HG03354 (cell line): Measurements from ENCODE around the gene FNDC3B.

Experiments
- ATAC-seq: cut with Tn5 transposase; IDR thresholded peaks from one replicate; pipeline ENCODE4 v1.9.1; 2021; ENCODE audit warnings: mild to moderate bottlenecking; ENCODE audit not compliant: unreplicated experiment, poor library complexity, severe bottlenecking

The FNDC3B gene

DNA sequence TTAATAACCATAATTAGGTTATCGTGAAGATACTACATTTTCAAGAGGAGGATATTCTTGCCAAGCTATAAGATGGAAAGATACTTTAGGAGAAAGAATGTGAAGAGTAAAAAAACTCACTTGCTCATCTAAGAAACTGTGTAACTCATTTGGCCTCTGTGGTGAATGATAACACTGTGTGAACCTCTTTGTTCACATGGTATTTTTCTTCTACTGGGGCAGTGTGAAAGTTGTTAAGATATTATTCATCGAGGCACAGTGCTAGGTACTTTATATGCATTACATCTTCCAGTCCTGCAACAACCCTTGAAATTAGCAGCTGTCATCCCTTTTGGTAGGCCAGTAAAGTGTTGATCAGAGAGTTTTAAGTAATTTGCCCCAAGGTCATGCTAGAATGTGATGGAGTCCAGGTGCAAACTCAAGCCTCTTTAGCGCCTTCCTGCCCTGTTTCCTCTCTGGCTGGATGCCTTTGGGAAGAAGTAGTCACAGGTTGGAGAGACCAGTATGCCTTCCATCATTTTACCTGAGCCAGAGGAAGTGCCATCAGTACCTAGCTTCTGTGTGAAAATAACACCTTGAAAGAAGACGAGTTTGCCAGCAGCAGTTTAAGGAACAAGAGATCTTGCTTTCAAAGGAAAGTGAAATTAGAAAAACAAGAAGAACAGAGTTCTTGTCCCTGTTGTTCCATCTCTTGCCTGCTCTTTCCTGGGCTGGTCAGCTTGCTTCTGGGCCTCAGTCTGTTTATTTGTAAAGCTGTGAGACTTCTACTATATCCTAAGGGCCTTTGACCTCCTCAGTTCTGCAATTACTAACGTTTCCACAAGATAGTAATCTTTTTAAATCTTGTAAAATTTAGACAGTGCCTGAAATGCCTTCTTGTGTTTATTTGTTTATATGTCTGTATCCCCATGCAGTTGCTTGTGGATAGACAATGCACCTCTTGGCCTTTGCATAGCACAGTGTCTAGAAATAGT lies 179.3 kb downstream of the FNDC3B start:
- no peak for ATAC-seq

DNA sequence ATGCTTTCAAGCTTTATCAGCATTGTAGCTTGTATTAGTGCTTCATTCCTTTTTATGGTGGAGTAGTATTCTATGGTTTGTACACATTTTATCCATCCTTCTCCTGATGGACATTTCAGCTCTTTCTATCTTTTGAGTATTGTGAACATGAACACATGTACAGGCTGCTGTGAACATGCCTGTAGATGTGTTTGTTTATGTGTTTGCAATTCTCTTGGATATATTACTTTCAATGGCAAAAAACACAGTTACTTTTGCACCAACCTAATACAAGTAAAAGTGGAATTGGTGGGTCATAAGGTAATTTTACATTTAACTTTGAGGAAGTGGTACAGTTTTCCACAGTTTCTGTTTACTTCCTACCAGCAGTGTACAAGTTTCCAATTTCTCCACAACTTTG lies 180.4 kb downstream of the FNDC3B start:
- ATAC-seq: no peak

DNA sequence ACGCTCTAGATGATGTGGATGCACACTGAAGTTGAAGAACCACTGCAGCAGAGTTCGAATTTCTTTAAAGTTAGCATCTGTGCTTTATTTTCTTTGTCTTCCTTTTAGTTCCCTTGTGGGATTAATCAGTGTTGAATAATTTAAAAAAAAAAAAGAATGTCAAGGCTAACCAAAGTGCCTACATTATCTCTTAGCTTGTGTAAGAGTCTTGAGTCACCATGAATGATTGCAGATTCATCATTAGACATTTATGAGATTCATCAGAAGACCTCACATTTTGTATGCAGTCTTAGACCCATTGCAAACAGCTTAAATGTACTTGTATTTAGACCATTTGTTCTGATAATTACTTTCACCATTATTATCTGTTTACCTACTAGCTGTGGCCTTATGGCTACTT lies 182.2 kb downstream of the FNDC3B start:
- ATAC-seq: no peak

DNA sequence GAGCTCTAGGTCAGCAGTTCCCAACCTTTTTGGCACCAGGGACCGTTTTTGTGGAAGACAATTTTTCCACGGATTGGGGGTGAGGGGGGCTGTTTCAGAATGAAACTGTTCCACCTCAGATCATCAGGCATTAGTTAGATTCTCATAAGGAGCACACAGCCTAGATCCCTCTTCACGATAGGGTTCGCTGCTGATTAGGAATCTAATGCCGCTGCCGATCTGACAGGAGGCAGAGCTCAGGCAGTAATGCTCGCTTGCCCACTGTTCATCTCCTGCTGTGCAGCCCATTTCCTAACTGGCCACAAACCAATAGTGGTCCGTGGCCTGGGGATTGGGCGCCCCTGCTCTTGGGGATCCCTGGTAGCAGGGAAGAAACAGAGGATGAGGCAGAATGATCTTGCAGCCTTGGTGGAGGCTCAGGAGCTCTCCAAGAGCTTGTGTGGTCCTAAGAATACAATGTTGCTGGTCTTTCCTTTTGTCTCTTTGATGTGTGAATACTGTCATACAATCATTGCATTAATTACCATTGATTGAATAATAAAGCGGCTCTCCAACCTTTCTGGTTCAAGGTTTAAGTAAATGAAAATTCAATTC lies 183.2 kb downstream of the FNDC3B start:
- ATAC-seq: no peak

DNA sequence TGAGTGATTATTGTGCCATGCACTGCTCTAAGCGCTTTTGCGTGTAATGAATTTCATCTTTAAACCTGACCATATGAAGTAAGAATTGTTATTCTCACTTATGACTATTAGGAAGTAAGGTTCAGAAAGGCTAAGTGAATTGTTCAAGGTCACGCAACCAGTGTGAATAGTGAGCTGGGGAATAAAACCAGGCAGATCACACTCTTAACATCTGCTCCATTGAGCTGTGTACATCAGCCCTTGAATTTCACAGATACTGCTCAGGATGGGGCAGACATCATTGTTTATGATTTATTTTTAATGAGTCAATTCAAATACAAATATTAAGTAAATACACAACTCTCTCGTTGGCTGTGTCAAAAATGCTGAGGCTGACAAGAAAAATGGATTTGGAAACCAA lies 184.5 kb downstream of the FNDC3B start:
- ATAC-seq: no peak

DNA sequence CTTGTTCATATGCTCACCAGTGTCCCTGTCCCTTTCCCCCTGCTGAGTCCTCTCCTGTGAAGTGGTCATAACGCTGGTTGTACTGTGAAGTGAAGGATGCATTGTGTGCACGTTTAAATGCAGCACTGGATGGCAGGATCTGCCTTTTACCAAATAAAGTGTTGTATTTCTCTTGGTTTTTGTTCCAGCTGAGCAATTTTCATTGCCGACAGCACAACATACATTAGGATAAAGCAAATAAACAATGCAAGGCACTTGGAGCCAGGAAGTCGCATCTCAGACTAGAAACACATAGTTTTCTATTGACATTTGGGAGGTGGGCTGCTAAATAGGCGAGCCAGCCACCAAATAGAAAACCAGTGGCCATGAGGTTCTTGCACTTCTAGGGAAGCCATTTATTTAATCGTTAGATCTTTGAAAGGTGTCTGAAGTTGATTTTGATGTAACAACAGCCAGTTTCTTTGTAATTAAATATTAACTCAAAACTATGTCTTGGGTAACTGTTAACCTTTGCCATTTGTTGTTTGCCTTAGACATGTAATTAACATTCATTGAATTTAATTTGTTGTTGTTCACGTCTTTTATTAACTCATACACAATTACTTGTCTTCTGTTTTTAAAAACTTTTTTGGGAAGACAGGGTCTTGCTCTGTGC lies 185.3 kb downstream of the FNDC3B start:
- ATAC-seq: no peak

DNA sequence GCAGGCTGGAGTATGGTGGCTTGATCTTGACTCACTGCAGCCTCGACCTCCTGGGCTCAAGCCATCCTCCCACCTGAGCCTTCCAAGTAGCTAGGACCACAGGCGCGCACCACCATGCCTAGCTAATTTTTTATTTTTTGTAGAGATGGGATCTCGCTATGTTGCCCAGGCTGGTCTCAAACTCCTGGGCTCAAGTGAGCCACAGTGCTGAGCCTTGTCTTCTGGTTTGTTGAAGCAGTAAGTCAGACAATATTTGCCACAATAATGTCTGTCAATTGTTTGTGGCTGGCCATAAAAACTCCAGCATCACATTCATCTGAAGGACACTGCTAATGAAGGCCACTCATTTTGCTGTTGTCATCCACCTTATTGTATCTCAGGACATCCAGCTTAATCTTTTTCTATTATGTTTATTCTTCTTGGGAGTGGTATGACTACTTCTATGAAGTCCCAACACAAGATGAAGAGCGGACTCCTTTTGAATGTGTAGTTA lies 185.9 kb downstream of the FNDC3B start:
- no peak for ATAC-seq

DNA sequence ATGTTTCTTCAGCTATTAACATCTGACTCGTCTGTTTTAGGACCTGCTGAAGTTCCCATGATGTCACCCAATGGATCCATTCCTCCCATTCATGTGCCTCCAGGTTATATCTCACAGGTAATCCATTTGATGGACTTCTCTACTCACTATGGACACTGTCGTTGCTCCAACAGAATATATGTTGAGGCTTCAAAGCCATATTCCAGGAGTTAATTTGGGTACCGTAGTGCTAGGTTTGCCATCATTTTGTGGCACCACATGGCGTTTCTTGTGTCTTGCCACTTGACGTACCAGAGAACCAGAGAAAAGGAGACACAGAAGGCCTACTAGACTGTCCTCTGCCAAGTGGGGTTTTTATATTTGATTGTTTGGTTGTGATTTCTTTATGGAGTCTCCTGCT lies 187.5 kb downstream of the FNDC3B start:
- no peak for ATAC-seq

DNA sequence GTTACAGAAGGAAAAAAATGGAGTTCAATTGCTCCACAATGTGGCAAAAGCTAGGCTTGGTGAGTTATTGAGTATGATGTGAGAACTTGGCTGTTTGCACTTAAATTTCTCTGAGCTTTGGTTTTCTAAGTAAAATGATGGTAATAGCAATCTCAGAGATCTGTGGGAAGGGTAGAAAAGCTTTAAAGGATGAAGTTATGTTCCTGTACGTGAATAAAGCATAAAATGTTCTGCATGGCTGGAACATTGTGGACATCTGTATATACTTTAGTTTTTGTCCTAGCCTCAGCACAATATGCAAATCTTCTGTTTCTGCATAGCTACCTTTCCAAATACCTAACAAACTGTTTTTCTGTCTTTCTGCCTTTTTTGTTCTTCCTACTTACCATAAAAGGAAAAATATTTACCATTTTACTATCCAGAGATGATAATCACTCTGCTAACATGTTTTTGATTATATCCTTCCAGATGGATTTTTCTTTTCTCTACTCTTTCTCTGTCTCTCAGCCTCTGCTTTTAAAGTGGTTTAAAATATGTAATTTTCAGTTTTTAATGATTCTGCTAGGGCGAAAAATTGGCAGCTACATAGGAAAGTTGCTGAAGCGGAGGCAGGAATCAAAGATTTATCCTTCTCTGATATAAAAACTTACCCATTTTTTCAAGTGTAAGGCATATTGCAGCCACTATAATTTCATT lies 188.1 kb downstream of the FNDC3B start:
- no peak for ATAC-seq

DNA sequence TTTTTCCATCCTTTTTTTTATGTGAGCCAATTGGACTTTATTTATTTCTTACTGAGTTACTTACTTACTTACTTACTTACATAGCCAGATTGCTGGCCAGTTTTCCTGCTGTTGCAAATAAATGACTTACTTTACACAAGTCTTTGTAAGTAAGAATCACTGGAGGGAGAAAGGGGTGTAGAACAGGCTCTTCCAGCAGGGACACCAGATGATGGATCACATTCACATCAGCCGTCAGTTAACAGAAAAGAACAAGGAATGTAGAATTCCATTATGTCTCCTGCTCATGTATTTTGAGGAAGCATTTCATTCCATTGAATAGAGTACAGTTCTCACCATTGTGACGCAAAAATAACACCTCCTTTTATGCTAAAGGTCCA lies 188.6 kb downstream of the FNDC3B start:
- ATAC-seq: no peak

DNA sequence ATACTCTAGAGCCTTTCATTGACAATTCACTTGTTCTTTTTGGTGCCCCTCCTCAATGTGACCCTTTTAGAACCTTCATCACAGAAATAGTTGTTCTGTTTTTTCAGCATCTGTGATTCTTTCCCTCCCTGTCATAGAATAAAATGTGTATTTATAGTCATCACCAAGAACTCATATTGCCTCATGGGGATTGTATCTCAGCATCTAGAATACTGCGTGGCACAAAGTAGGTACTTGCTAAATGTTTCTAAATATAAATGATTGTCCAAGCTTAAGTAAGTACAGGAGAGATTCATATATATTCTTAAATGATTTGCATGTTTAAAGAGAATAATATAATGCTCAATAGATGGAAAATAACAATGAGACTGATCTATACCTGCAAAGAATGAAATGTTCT lies 190.1 kb downstream of the FNDC3B start:
- no peak for ATAC-seq

DNA sequence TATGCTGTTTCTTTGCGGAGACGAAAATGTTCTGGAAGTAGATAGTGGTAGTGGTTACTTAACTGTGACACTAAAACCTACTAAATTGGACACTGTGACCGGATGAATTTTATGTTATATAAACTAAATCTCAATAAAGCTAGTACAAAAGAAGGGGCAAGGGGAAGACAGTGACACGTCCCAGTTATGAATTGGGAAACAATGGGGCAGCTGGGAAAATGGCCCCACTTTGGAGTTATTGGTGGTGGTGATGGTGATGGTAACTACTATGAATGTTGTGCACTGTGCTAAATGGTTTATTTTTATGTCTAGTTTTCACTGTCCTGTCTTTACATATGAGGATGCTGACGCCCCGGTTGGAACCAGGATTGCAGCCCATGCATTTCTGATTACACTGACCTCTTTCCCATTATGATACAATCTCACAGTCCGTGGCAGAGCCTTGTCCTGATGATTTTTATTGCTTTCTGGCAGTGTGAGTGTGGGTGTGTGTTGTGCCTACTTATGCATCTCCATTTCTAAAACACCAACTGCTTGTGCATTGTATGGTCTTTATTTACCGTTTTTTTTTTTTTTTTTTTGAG lies 192.0 kb downstream of the FNDC3B start:
- ATAC-seq: no peak

DNA sequence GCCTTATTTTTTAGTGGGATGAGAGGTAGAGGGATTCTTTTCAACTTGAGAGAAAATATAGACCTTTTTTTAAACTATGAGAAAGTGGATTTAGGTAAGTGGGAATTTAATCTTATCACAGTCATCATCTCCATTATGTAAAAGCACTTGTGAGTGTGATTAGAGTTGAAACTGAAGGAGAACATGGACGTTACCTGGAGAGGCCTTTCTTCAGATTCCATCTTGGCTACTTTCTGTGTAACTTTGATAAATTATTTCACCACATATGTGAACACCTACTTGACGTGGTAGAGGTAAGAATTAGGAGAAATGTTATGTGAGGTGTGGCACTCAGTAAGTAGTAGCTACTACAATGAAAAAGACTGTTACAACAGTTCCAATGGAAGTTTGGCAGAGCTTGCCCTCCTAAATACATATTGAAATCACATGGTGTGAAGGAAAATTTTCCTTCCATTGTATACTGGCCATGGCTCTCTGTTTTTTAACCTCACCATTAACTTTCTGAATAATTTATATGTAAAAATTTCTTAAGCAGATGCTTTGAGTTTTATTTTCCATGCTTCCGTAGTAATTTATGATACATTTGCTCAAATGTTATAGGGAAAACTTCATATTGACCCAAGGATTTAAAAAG lies 193.3 kb downstream of the FNDC3B start:
- no peak for ATAC-seq

DNA sequence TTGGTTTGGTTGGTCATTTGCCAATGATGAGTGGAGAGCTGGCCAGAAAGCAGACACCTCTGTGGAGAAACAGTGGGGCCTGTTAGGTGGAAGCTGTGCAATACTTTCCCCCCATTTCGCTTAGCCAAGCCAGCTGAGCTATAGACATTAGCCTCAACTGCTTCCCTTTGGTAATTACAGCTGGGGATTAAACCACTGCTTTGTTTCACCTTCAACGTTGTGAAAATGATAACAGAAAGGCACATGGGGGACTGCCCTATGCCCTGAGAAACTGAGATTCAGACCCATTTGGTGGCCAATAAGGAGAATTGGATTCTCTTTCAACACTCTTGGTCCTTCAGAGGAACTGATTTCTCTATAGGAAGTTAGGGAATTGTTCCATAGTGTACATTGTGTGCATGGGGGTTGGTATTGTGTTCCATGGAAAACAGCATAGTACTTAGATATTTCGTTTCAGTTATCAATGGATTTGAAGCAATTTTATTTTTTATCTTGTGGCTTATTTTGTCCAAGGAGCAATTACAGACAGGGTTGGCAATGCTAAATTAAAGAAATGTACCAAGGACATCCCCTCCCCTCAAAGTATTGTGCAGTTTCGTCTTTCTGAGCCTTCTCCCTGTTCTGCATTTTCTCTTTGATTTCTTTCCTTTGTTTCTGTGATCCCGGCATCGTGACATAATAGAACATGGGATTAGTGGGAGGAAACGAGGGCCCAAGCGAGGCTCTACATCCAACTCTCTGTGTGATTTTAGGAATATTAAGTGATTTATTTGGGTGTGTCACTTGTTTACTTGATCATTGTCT lies 194.3 kb downstream of the FNDC3B start:
- no peak for ATAC-seq

DNA sequence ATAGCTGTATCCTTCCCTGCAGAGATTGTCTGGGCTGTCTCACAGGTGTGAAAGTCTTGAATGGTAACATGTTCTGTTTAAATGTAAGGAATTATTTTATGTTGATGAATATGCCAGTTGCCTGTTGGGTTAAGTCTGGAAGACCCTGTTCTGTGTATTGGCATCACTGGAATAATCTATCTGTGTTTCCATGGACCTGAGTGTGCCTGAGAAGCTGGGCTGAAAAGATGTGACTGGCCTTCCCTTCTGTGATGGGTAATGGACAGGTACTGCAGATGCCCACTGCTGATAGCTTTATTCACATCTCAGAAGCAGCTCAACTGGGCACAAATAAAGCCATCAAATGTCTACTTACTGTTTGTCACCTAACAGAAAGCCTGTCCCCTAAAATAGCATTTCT lies 196.3 kb downstream of the FNDC3B start:
- no peak for ATAC-seq

DNA sequence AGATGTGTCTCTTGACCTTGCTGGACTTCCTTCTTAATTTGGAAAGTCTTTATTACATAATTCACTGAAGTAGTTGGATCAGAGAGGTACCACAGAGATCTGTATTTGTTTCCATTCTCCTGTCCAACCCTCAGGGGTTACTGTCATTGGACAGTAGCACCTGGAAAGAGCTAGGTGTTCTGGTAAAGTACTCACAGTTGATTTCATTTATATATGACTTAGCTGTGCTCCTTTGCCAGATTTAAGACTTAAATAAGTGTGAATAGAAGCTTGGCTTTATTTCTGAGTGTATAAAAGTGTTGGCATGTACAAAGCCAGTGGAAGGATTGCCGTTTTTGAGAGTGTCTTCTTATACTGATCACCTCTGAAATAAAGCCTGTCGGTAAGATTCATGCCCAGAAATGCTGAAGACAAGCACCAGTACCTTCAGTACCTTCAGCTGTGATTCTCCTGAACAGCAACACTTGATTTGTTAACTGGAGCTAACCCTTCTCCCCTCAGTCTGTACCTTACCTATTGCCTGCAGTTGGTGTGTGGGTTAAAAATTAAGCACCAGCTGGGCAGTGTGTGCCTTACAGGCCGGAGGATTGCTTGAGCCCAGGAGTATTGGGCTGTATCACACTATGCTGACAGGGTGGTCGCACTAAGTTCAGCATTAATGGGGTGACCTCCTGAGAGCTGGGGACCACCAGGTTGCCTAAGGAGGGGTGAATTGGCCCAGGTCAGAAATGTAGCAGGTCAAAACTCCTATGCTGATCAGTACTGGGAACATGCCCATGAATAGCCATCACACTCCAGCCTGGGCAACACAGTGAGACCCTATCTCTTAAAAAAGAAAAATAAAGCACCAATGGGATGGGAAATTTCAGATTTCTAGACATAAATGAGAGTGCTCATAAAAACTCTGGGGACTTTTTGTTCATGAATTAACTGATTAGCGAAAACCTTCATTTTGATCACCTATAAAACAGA lies 197.7 kb downstream of the FNDC3B start:
- no peak for ATAC-seq

DNA sequence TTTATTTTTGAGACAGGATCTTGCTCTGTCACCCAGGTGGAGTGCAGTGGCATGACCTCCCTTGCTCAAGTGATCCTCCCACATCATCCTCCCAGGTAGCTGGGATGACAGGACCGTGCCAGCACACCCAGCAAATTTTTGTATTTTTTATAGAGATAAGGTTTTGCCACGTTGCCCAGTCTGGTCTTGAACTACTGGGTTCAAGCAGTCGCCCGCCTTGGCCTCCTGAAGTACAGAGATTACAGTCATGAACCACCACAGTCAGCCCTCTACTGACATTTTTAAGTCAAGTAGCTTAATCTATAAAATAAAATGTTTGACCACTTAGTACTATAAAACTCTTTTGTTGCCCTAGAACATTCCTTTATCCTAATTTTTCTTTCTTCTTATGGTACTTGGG lies 198.8 kb downstream of the FNDC3B start:
- ATAC-seq: no peak
